DND-41 (cell line): ENCODE results near the gene CNOT1.
A peak's percentile ranks its signal among the peaks of the same experiment; 100 is the strongest.

Experiments used
- ATAC-seq: fragments of 200-7000 bp; cut with Tn5 transposase; 3 replicates; pipeline ENCODE4 v1.9.1; 2021; ENCODE audit warnings: low read depth; ENCODE audit not compliant: insufficient read depth
- DNase-seq: peaks from one replicate; pipeline ENCODE4 v3.0.0-alpha.2; 2020
- H2AFZ ChIP-seq: 2 replicates; pipeline ENCODE4 v1.6.0; 2012; ENCODE audit warnings: low read depth, low read length
- H3K27ac ChIP-seq: 2 replicates; pipeline ENCODE4 v1.5.1; 2012; ENCODE audit warnings: low read length, inconsistent platforms
- H3K27me3 ChIP-seq: fragments of 200-600 bp; sonication (generic); 2 replicates; pipeline ENCODE4 v1.6.0; 2012; ENCODE audit warnings: low read length, mild to moderate bottlenecking, inconsistent platforms; ENCODE audit not compliant: insufficient read depth, poor library complexity
- H3K36me3 ChIP-seq: 2 replicates; pipeline ENCODE4 v1.5.1; 2012; ENCODE audit warnings: low read length, inconsistent platforms; ENCODE audit not compliant: insufficient read depth
- H3K4me1 ChIP-seq: 2 replicates; pipeline ENCODE4 v1.5.1; 2012; ENCODE audit warnings: mild to moderate bottlenecking, low read length; ENCODE audit not compliant: insufficient read depth
- H3K4me2 ChIP-seq: 2 replicates; pipeline ENCODE4 v1.6.0; 2012; ENCODE audit warnings: mild to moderate bottlenecking, moderate library complexity, low read length, inconsistent platforms; ENCODE audit not compliant: insufficient read depth
- H3K4me3 ChIP-seq, 2 experiments: fragments of 200-600 bp in 1 of 2; shearing (Covaris generic) in 1 of 2; 2 replicates each; pipeline ENCODE4 v1.5.1; 2012 to 2016; ENCODE audit warnings: inconsistent platforms in 2 of 2, low read length in 2 of 2, mild to moderate bottlenecking in 2 of 2, low read depth in 1 of 2, moderate library complexity in 1 of 2
- H3K79me2 ChIP-seq: 2 replicates; pipeline ENCODE4 v1.6.0; 2012; ENCODE audit warnings: low read length, inconsistent platforms; ENCODE audit not compliant: insufficient read depth
- H3K9ac ChIP-seq: 2 replicates; pipeline ENCODE4 v1.6.0; 2012; ENCODE audit warnings: low read depth, mild to moderate bottlenecking, inconsistent platforms, low read length, moderate library complexity
- H3K9me3 ChIP-seq: 2 replicates; pipeline ENCODE4 v1.5.1; 2012; ENCODE audit warnings: low read length, moderate library complexity, mild to moderate bottlenecking, inconsistent platforms; ENCODE audit not compliant: insufficient read depth, severe bottlenecking
- H4K20me1 ChIP-seq: 2 replicates; pipeline ENCODE4 v1.6.0; 2012; ENCODE audit warnings: low read length; ENCODE audit not compliant: insufficient read depth
- CTCF ChIP-seq: IDR thresholded peaks from 2 replicates; pipeline ENCODE4 v1.5.1; 2012; ENCODE audit warnings: borderline replicate concordance, low read length, moderate library complexity, mild to moderate bottlenecking; ENCODE audit not compliant: poor library complexity, severe bottlenecking; ENCODE audit errors: extremely low read depth
- EZH2 ChIP-seq: IDR thresholded peaks from 3 replicates; pipeline ENCODE4 v1.6.1; 2012; ENCODE audit warnings: borderline replicate concordance, low read depth, mild to moderate bottlenecking, moderate library complexity, low read length, inconsistent platforms; ENCODE audit not compliant: severe bottlenecking

The CNOT1 gene

GRCh38 chr16:58510097-58510775, 119.4 kb downstream of the CNOT1 start:
- no peak for ATAC-seq
- peaks cover 21% of the 10 kb centered on the region for H3K36me3 ChIP-seq
- no peaks in the 10 kb centered on the region for H3K9me3 ChIP-seq
- no peak overlapping the region for H3K9ac ChIP-seq
- no peak for TF ChIP-seq EZH2
- no peak overlapping the region for H2AFZ ChIP-seq
- H3K27ac ChIP-seq, result no peak overlapping the region
- DNase-seq, result no peak
- H3K4me2 ChIP-seq, result no peak overlapping the region
- H3K27me3 ChIP-seq, result no peaks in the 10 kb centered on the region
- H3K4me1 ChIP-seq, result no peaks in the 10 kb centered on the region
- H3K79me2 ChIP-seq, result no peaks in the 10 kb centered on the region
- peaks cover 22% of the 10 kb centered on the region for H4K20me1 ChIP-seq
- H3K4me3 ChIP-seq, result no peak overlapping the region

GRCh38 chr16:58509256-58510096, 120.2 kb downstream of the CNOT1 start:
- TF ChIP-seq EZH2 (no peak), CTCF (no peak)
- Histone ChIP-seq H3K4me3 (no peak overlapping the region), H3K9me3 (no peaks in the 10 kb centered on the region), H3K4me1 (no peaks in the 10 kb centered on the region), H3K27ac (no peak overlapping the region), H4K20me1 (peaks cover 17% of the 10 kb centered on the region), H2AFZ (no peak overlapping the region), H3K36me3 (peaks cover 15% of the 10 kb centered on the region; the same call in 1 of the 2 replicates), H3K79me2 (no peaks in the 10 kb centered on the region), H3K9ac (no peak overlapping the region), H3K27me3 (no peaks in the 10 kb centered on the region), H3K4me2 (no peak overlapping the region)
- no peak for ATAC-seq
- DNase-seq, result peak; percentile 3

- Histone ChIP-seq H3K9ac (no peak overlapping the region), H3K27ac (no peak overlapping the region), H3K27me3 (no peaks in the 10 kb centered on the region), H3K4me1 (no peaks in the 10 kb centered on the region), H3K9me3 (no peaks in the 10 kb centered on the region), H3K79me2 (no peaks in the 10 kb centered on the region), H4K20me1 (peaks cover 17% of the 10 kb centered on the region), H3K4me2 (no peak overlapping the region), H3K36me3 (peaks cover 15% of the 10 kb centered on the region; the same call in 1 of the 2 replicates), H2AFZ (no peak overlapping the region), H3K4me3 (no peak overlapping the region)
- TF ChIP-seq EZH2 (no peak), CTCF (no peak)
- DNase-seq (no peak), ATAC-seq (no peak)
Measured at GRCh38 chr16:58508671-58509251, 120.9 kb downstream of the CNOT1 start.
